CD4-positive, alpha-beta T cell (primary cell): ENCODE measurements around the gene ZNF214. TPM values are rescaled to one million over a fixed set of nuclear protein-coding genes. Genes with fewer than 3 reads are reported as not detected.

ENCODE experiments used
- ATAC-seq: fragments of 200-7000 bp; cut with Tn5 transposase; one replicate; pipeline ENCODE4 v1.10.0; 2022; ENCODE audit warnings: mild to moderate bottlenecking; ENCODE audit not compliant: poor library complexity
- CTCF ChIA-PET: fragments of 350-600 bp; sonication (Branson Sonifier 250); formaldehyde crosslinking; loops from one replicate; lab custom pipeline; 2021; ENCODE audit warnings: antibody characterized with exemption, inconsistent platforms; lab: Charles Lee
- POLR2A ChIA-PET: fragments of 350-600 bp; sonication (Branson Sonifier 250); formaldehyde crosslinking; loops from one replicate; lab custom pipeline; 2021; ENCODE audit warnings: antibody characterized with exemption, inconsistent platforms; lab: Charles Lee
- DNase-seq, 14 experiments: peaks; one replicate each; pipeline ENCODE4 v3.0.0-alpha.2; 2013 to 2020; ENCODE audit warnings: mixed read lengths in 2 of 14
- H3K27ac ChIP-seq, 2 donors: one replicate each; pipeline versions ENCODE4 v1.5.1 to v1.7.0; 2013; ENCODE audit warnings: low read length in 2 of 2, low read depth in 1 of 2, mild to moderate bottlenecking in 1 of 2
- H3K27me3 ChIP-seq, 2 experiments: 1 replicate in 1 of 2; 2 replicates in 1 of 2; pipeline versions ENCODE4 v1.6.1 to v1.7.0; 2013; ENCODE audit warnings: low read length in 2 of 2, control low read depth in 1 of 2, mild to moderate bottlenecking in 1 of 2, moderate library complexity in 1 of 2; ENCODE audit not compliant: insufficient read depth in 2 of 2, control insufficient read depth in 1 of 2
- H3K36me3 ChIP-seq: one replicate; pipeline ENCODE4 v1.6.1; 2013; ENCODE audit warnings: low read length, control low read depth; ENCODE audit not compliant: insufficient read depth
- H3K4me1 ChIP-seq: one replicate; pipeline ENCODE4 v1.6.1; 2013; ENCODE audit warnings: low read length, control low read depth; ENCODE audit not compliant: insufficient read depth
- H3K4me3 ChIP-seq: one replicate; pipeline ENCODE4 v1.5.1; 2013; ENCODE audit warnings: mild to moderate bottlenecking, low read length, moderate library complexity
- H3K9me3 ChIP-seq, 2 experiments: 1 replicate in 1 of 2; 2 replicates in 1 of 2; pipeline versions ENCODE4 v1.6.1 to v1.7.0; 2013; ENCODE audit warnings: low read length in 2 of 2, mild to moderate bottlenecking in 2 of 2, control low read depth in 1 of 2, moderate library complexity in 1 of 2; ENCODE audit not compliant: control insufficient read depth in 1 of 2, insufficient read depth in 1 of 2
- H3K27ac Mint-ChIP-seq: one replicate; pipeline ENCODE4 v1.8.0; 2020; ENCODE audit warnings: mixed read lengths
- H3K27me3 Mint-ChIP-seq: one replicate; pipeline ENCODE4 v1.8.0; 2021; ENCODE audit warnings: mixed read lengths
- H3K36me3 Mint-ChIP-seq: one replicate; pipeline ENCODE4 v1.8.0; 2021; ENCODE audit warnings: low read depth, mixed read lengths
- H3K4me1 Mint-ChIP-seq: one replicate; pipeline ENCODE4 v1.8.0; 2021; ENCODE audit warnings: low read depth, mixed read lengths
- H3K4me3 Mint-ChIP-seq: one replicate; pipeline ENCODE4 v1.8.0; 2020; ENCODE audit warnings: mild to moderate bottlenecking, mixed read lengths
- H3K9me3 Mint-ChIP-seq: one replicate; pipeline ENCODE4 v1.8.0; 2020; ENCODE audit warnings: mixed read lengths
- intact Hi-C, 2 experiments: fragments of 100-400 bp; cut with DNase I in 1 of 2; cut with micrococcal nuclease in 1 of 2; formaldehyde crosslinking; loops; one replicate each; pipeline versions ENCODE4 v1.15.1 to v1.9.0; 2023 to 2025; cut with DNase I, micrococcal nuclease
- total RNA-seq, 174 experiments: library from RNA in 2 of 174; stranded (reverse) in 2 of 174; gene quantifications; one replicate each; pipeline ENCODE4 v1.2.3 and lab custom pipeline; 2021 to 2026
- TF ChIP-seq, protein P1 (sequence below): fragments of 200-600 bp; IDR thresholded peaks from one replicate; pipeline ENCODE4 v1.8.0; 2022; ENCODE audit warnings: antibody characterized with exemption, mild to moderate bottlenecking

Gene ZNF214
- total RNA-seq, 2 experiments from 2014 or later: not detected

DNA sequence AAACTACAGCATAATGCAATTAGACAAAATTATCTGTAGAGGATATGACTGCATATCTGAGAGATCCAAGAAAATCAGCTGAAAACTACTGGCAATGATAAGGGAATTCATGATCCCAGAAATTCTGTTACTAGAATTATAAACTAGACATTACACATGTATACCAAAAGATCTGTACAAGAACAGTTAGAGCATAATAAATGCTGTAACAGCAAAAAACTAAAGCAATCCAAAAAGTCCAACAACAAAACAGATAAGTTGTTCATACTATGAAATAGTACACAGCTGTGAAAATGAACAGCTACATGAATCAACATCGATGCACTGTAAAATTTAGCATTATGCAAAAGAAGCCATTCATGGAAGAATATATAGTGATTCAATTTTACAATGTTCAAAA, 6.0 kb downstream of the ZNF214 start:
- Histone ChIP-seq H3K4me3 (no peak overlapping the region), H3K27me3 (peaks cover 5% of the 10 kb centered on the region in 2 experiments), H3K27ac (no peak overlapping the region), H3K9me3 (no peaks in the 10 kb centered on the region), H3K36me3 (no peaks in the 10 kb centered on the region), H3K4me1 (no peaks in the 10 kb centered on the region)
- Mint-ChIP-seq H3K27ac (no peak overlapping the region), H3K36me3 (no peaks in the 10 kb centered on the region), H3K4me1 (no peaks in the 10 kb centered on the region), H3K27me3 (peaks cover 10% of the 10 kb centered on the region), H3K9me3 (no peaks in the 10 kb centered on the region), H3K4me3 (no peak overlapping the region)
- DNase-seq: no peak
- ChIA-PET POLR2A (no interaction called here), CTCF (no interaction called here)
- TF ChIP-seq, protein P1, sequence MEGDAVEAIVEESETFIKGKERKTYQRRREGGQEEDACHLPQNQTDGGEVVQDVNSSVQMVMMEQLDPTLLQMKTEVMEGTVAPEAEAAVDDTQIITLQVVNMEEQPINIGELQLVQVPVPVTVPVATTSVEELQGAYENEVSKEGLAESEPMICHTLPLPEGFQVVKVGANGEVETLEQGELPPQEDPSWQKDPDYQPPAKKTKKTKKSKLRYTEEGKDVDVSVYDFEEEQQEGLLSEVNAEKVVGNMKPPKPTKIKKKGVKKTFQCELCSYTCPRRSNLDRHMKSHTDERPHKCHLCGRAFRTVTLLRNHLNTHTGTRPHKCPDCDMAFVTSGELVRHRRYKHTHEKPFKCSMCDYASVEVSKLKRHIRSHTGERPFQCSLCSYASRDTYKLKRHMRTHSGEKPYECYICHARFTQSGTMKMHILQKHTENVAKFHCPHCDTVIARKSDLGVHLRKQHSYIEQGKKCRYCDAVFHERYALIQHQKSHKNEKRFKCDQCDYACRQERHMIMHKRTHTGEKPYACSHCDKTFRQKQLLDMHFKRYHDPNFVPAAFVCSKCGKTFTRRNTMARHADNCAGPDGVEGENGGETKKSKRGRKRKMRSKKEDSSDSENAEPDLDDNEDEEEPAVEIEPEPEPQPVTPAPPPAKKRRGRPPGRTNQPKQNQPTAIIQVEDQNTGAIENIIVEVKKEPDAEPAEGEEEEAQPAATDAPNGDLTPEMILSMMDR: no peak
- intact Hi-C loops: no loop called here
- no peak for ATAC-seq

DNA sequence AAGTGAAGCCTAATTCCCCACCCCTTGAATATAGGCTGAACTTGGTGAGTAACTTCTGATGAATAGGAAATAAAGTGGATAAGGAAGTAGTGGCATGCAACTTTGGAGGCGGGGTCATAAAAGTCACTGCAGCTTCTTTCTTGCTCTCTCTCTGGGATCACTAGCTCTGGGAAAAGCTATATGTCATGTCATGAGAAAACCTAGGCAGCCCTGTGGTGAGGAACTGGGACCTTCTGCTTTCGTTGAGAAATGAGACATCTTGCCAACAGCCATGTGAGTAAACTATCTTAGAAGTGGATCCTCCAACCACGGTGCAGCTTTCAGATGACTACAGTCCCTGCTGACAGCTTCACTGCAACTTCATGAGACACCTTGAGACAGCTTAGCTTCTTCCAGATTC, 15.7 kb downstream of the ZNF214 start:
- ATAC-seq (no peak), DNase-seq (peak in 3 of 14 experiments; percentile 1 to 38 (median 1))
- TF ChIP-seq, protein P1: no peak
- H3K36me3 ChIP-seq: no peaks in the 10 kb centered on the region
- H3K27me3 ChIP-seq: no peaks in the 10 kb centered on the region
- POLR2A ChIA-PET: no interaction called here
- no peak overlapping the region for H3K27ac ChIP-seq
- H3K4me3 ChIP-seq: no peak overlapping the region
- H3K9me3 ChIP-seq: no peaks in the 10 kb centered on the region
- Mint-ChIP-seq H3K9me3 (no peaks in the 10 kb centered on the region), H3K36me3 (no peaks in the 10 kb centered on the region), H3K27ac (no peak overlapping the region), H3K27me3 (peaks cover 41% of the 10 kb centered on the region), H3K4me3 (no peak overlapping the region), H3K4me1 (no peaks in the 10 kb centered on the region)
- intact Hi-C loops: no loop called here
- CTCF ChIA-PET: no interaction called here
- H3K4me1 ChIP-seq: no peaks in the 10 kb centered on the region

DNA sequence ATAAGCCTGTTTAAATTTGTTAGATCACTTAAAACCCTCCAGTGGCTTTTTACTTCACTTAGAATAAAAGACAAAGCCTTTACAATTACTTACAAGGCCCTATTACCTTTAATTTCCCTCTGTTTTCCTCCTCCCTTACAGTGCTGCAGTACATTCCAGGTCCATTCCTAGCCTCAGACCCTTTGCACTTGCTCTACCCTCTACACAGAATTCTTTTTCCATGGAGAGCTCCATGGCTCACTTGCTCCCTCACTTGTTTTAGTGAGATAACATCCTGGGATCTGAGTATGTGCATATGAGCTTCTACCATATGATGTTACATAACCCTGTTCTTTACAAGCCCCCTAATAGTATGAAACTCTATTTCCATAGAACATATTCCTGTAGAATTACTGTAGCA, 24.4 kb downstream of the ZNF214 start:
- intact Hi-C loops: no loop called here
- peaks cover 15% of the 10 kb centered on the region for H3K27me3 Mint-ChIP-seq
- H3K4me3 Mint-ChIP-seq: no peak overlapping the region
- no peak overlapping the region for H3K27ac Mint-ChIP-seq
- no peaks in the 10 kb centered on the region for H3K36me3 Mint-ChIP-seq
- CTCF ChIA-PET: no interaction called here
- Histone ChIP-seq H3K27ac (no peak overlapping the region), H3K36me3 (no peaks in the 10 kb centered on the region), H3K9me3 (no peaks in the 10 kb centered on the region), H3K4me1 (no peaks in the 10 kb centered on the region), H3K4me3 (no peak overlapping the region), H3K27me3 (no peaks in the 10 kb centered on the region)
- TF ChIP-seq, protein P1: no peak
- POLR2A ChIA-PET: no interaction called here
- no peaks in the 10 kb centered on the region for H3K9me3 Mint-ChIP-seq
- ATAC-seq (no peak), DNase-seq (no peak)
- H3K4me1 Mint-ChIP-seq: no peaks in the 10 kb centered on the region
